Measurements from ENCODE around the gene SLC25A11.

- TF ChIP-seq, protein P1, sequence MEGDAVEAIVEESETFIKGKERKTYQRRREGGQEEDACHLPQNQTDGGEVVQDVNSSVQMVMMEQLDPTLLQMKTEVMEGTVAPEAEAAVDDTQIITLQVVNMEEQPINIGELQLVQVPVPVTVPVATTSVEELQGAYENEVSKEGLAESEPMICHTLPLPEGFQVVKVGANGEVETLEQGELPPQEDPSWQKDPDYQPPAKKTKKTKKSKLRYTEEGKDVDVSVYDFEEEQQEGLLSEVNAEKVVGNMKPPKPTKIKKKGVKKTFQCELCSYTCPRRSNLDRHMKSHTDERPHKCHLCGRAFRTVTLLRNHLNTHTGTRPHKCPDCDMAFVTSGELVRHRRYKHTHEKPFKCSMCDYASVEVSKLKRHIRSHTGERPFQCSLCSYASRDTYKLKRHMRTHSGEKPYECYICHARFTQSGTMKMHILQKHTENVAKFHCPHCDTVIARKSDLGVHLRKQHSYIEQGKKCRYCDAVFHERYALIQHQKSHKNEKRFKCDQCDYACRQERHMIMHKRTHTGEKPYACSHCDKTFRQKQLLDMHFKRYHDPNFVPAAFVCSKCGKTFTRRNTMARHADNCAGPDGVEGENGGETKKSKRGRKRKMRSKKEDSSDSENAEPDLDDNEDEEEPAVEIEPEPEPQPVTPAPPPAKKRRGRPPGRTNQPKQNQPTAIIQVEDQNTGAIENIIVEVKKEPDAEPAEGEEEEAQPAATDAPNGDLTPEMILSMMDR (IDR thresholded peaks at IDR 0.05): no peak
- no peak for TF ChIP-seq EZH2 (IDR thresholded peaks at IDR 0.05; ENCODE audit: borderline replicate concordance, insufficient read depth, low read depth, low read length, poor library complexity, severe bottlenecking)
These were observed 5.5 kb upstream of the SLC25A11 start for GRCh38 chr17:4945176-4945943.

All from B cell (primary cell).